ENCODE results near the gene RRP8. TPM values are rescaled to one million over a fixed set of nuclear protein-coding genes. Genes with fewer than 3 reads are reported as not detected.
A peak's percentile ranks its signal among the peaks of the same experiment; 100 is the strongest.

The RRP8 gene
- total RNA-seq, 1 donor from 2014 or later: 9.4 TPM

GRCh38 chr11:6572215-6572614 lies 31.2 kb downstream of the RRP8 start:
- Histone ChIP-seq H3K36me3 (ENCODE audit: control insufficient read depth in 3 of 3, insufficient read depth in 3 of 3, low read length in 3 of 3) (peaks cover 0 to 2% (median 0%) of the 10 kb centered on the region in 3 donors), H3K27me3 (ENCODE audit: control insufficient read depth in 3 of 3, insufficient read depth in 3 of 3, low read length in 3 of 3) (no peaks in the 10 kb centered on the region), H3K4me1 (ENCODE audit: control insufficient read depth in 3 of 3, insufficient read depth in 3 of 3, low read length in 3 of 3) (peaks cover 12 to 36% (median 33%) of the 10 kb centered on the region in 3 donors), H3K9me3 (ENCODE audit: control insufficient read depth in 3 of 3, low read length in 3 of 3) (no peaks in the 10 kb centered on the region), H3K9ac (ENCODE audit: low read depth in 1 of 3, low read length in 3 of 3) (no peak overlapping the region), H3K4me3 (ENCODE audit: low read length in 3 of 3) (no peak overlapping the region), H3K27ac (ENCODE audit: low read depth, low read length) (no peak overlapping the region)

GRCh38 chr11:6571434-6572008 lies 31.9 kb downstream of the RRP8 start:
- Histone ChIP-seq H3K27me3 (ENCODE audit: control insufficient read depth in 3 of 3, insufficient read depth in 3 of 3, low read length in 3 of 3) (no peaks in the 10 kb centered on the region), H3K9ac (ENCODE audit: low read depth in 1 of 3, low read length in 3 of 3) (no peak overlapping the region), H3K9me3 (ENCODE audit: control insufficient read depth in 3 of 3, low read length in 3 of 3) (no peaks in the 10 kb centered on the region), H3K36me3 (ENCODE audit: control insufficient read depth in 3 of 3, insufficient read depth in 3 of 3, low read length in 3 of 3) (peaks cover 0 to 2% (median 0%) of the 10 kb centered on the region in 3 donors), H3K27ac (ENCODE audit: low read depth, low read length) (no peak overlapping the region), H3K4me1 (ENCODE audit: control insufficient read depth in 3 of 3, insufficient read depth in 3 of 3, low read length in 3 of 3) (peaks cover 12 to 37% (median 36%) of the 10 kb centered on the region in 3 donors), H3K4me3 (ENCODE audit: low read length in 3 of 3) (peak overlapping the region in 1 of 3 donors; percentile 54)

GRCh38 chr11:6570691-6571427 lies 32.6 kb downstream of the RRP8 start:
- Histone ChIP-seq H3K27me3 (ENCODE audit: control insufficient read depth in 3 of 3, insufficient read depth in 3 of 3, low read length in 3 of 3) (no peaks in the 10 kb centered on the region), H3K27ac (ENCODE audit: low read depth, low read length) (no peak overlapping the region), H3K4me3 (ENCODE audit: low read length in 3 of 3) (peak overlapping the region in 2 of 3 donors; percentile 23 to 54), H3K36me3 (ENCODE audit: control insufficient read depth in 3 of 3, insufficient read depth in 3 of 3, low read length in 3 of 3) (peaks cover 0 to 2% (median 0%) of the 10 kb centered on the region in 3 donors), H3K9ac (ENCODE audit: low read depth in 1 of 3, low read length in 3 of 3) (peak overlapping the region in 1 of 3 donors; percentile 45), H3K9me3 (ENCODE audit: control insufficient read depth in 3 of 3, low read length in 3 of 3) (no peaks in the 10 kb centered on the region), H3K4me1 (ENCODE audit: control insufficient read depth in 3 of 3, insufficient read depth in 3 of 3, low read length in 3 of 3) (peaks cover 12 to 42% (median 39%) of the 10 kb centered on the region in 3 donors)

GRCh38 chr11:6569706-6570105 lies 33.7 kb downstream of the RRP8 start:
- peaks cover 1 to 2% (median 2%) of the 10 kb centered on the region in 3 donors for H3K36me3 ChIP-seq (ENCODE audit: control insufficient read depth in 3 of 3, insufficient read depth in 3 of 3, low read length in 3 of 3)
- H3K27me3 ChIP-seq (ENCODE audit: control insufficient read depth in 3 of 3, insufficient read depth in 3 of 3, low read length in 3 of 3): no peaks in the 10 kb centered on the region
- peaks cover 12 to 42% (median 39%) of the 10 kb centered on the region in 3 donors for H3K4me1 ChIP-seq (ENCODE audit: control insufficient read depth in 3 of 3, insufficient read depth in 3 of 3, low read length in 3 of 3)
- no peaks in the 10 kb centered on the region for H3K9me3 ChIP-seq (ENCODE audit: control insufficient read depth in 3 of 3, low read length in 3 of 3)
- no peak overlapping the region for H3K27ac ChIP-seq (ENCODE audit: low read depth, low read length)
- no peak overlapping the region for H3K4me3 ChIP-seq (ENCODE audit: low read length in 3 of 3)
- H3K9ac ChIP-seq (ENCODE audit: low read depth in 1 of 3, low read length in 3 of 3): no peak overlapping the region

- no peak overlapping the region for H3K4me3 ChIP-seq (ENCODE audit: low read length in 3 of 3)
- H3K9ac ChIP-seq (ENCODE audit: low read depth in 1 of 3, low read length in 3 of 3): no peak overlapping the region
- H3K36me3 ChIP-seq (ENCODE audit: control insufficient read depth in 3 of 3, insufficient read depth in 3 of 3, low read length in 3 of 3): peaks cover 2 to 12% (median 5%) of the 10 kb centered on the region in 3 donors
- H3K27me3 ChIP-seq (ENCODE audit: control insufficient read depth in 3 of 3, insufficient read depth in 3 of 3, low read length in 3 of 3): no peaks in the 10 kb centered on the region
- peak overlapping the region; percentile 76 for H3K27ac ChIP-seq (ENCODE audit: low read depth, low read length)
- H3K9me3 ChIP-seq (ENCODE audit: control insufficient read depth in 3 of 3, low read length in 3 of 3): no peaks in the 10 kb centered on the region
- H3K4me1 ChIP-seq (ENCODE audit: control insufficient read depth in 3 of 3, insufficient read depth in 3 of 3, low read length in 3 of 3): peaks cover 12 to 42% (median 39%) of the 10 kb centered on the region in 3 donors
Observed at GRCh38 chr11:6568191-6568918, 35.1 kb downstream of the RRP8 start.

GRCh38 chr11:6567371-6567745 lies 36.1 kb downstream of the RRP8 start:
- Histone ChIP-seq H3K4me3 (ENCODE audit: low read length in 3 of 3) (peak overlapping the region in 1 of 3 donors; percentile 22), H3K27me3 (ENCODE audit: control insufficient read depth in 3 of 3, insufficient read depth in 3 of 3, low read length in 3 of 3) (no peaks in the 10 kb centered on the region), H3K4me1 (ENCODE audit: control insufficient read depth in 3 of 3, insufficient read depth in 3 of 3, low read length in 3 of 3) (peaks cover 12 to 42% (median 39%) of the 10 kb centered on the region in 3 donors), H3K9me3 (ENCODE audit: control insufficient read depth in 3 of 3, low read length in 3 of 3) (no peaks in the 10 kb centered on the region), H3K9ac (ENCODE audit: low read depth in 1 of 3, low read length in 3 of 3) (peak overlapping the region in 2 of 3 donors; percentile 11 to 60), H3K36me3 (ENCODE audit: control insufficient read depth in 3 of 3, insufficient read depth in 3 of 3, low read length in 3 of 3) (peaks cover 2 to 14% (median 5%) of the 10 kb centered on the region in 3 donors), H3K27ac (ENCODE audit: low read depth, low read length) (peak overlapping the region; percentile 76)

GRCh38 chr11:6566704-6567370 lies 36.6 kb downstream of the RRP8 start:
- Histone ChIP-seq H3K27ac (ENCODE audit: low read depth, low read length) (peak overlapping the region; percentile 76), H3K27me3 (ENCODE audit: control insufficient read depth in 3 of 3, insufficient read depth in 3 of 3, low read length in 3 of 3) (no peaks in the 10 kb centered on the region), H3K9ac (ENCODE audit: low read depth in 1 of 3, low read length in 3 of 3) (peak overlapping the region in 2 of 3 donors; percentile 11 to 60), H3K4me3 (ENCODE audit: low read length in 3 of 3) (peak overlapping the region in 1 of 3 donors; percentile 22), H3K9me3 (ENCODE audit: control insufficient read depth in 3 of 3, low read length in 3 of 3) (no peaks in the 10 kb centered on the region), H3K36me3 (ENCODE audit: control insufficient read depth in 3 of 3, insufficient read depth in 3 of 3, low read length in 3 of 3) (peaks cover 2 to 14% (median 5%) of the 10 kb centered on the region in 3 donors), H3K4me1 (ENCODE audit: control insufficient read depth in 3 of 3, insufficient read depth in 3 of 3, low read length in 3 of 3) (peaks cover 12 to 42% (median 39%) of the 10 kb centered on the region in 3 donors)

- Histone ChIP-seq H3K9me3 (ENCODE audit: control insufficient read depth in 3 of 3, low read length in 3 of 3) (no peaks in the 10 kb centered on the region), H3K36me3 (ENCODE audit: control insufficient read depth in 3 of 3, insufficient read depth in 3 of 3, low read length in 3 of 3) (peaks cover 2 to 14% (median 5%) of the 10 kb centered on the region in 3 donors), H3K27me3 (ENCODE audit: control insufficient read depth in 3 of 3, insufficient read depth in 3 of 3, low read length in 3 of 3) (no peaks in the 10 kb centered on the region), H3K4me1 (ENCODE audit: control insufficient read depth in 3 of 3, insufficient read depth in 3 of 3, low read length in 3 of 3) (peaks cover 9 to 35% (median 32%) of the 10 kb centered on the region in 3 donors), H3K27ac (ENCODE audit: low read depth, low read length) (no peak overlapping the region), H3K9ac (ENCODE audit: low read depth in 1 of 3, low read length in 3 of 3) (peak overlapping the region in 1 of 3 donors; percentile 60), H3K4me3 (ENCODE audit: low read length in 3 of 3) (no peak overlapping the region)
Observed at GRCh38 chr11:6565988-6566703, 37.3 kb downstream of the RRP8 start.

GRCh38 chr11:6565325-6565724 lies 38.1 kb downstream of the RRP8 start:
- peaks cover 0 to 14% (median 5%) of the 10 kb centered on the region in 3 donors for H3K36me3 ChIP-seq (ENCODE audit: control insufficient read depth in 3 of 3, insufficient read depth in 3 of 3, low read length in 3 of 3)
- peaks cover 9 to 32% (median 27%) of the 10 kb centered on the region in 3 donors for H3K4me1 ChIP-seq (ENCODE audit: control insufficient read depth in 3 of 3, insufficient read depth in 3 of 3, low read length in 3 of 3)
- no peaks in the 10 kb centered on the region for H3K27me3 ChIP-seq (ENCODE audit: control insufficient read depth in 3 of 3, insufficient read depth in 3 of 3, low read length in 3 of 3)
- no peak overlapping the region for H3K27ac ChIP-seq (ENCODE audit: low read depth, low read length)
- no peak overlapping the region for H3K4me3 ChIP-seq (ENCODE audit: low read length in 3 of 3)
- no peak overlapping the region for H3K9ac ChIP-seq (ENCODE audit: low read depth in 1 of 3, low read length in 3 of 3)
- no peaks in the 10 kb centered on the region for H3K9me3 ChIP-seq (ENCODE audit: control insufficient read depth in 3 of 3, low read length in 3 of 3)

Data from skeletal muscle tissue (tissue), 4 donors.